SJSA1 (cell line): ENCODE results near the gene SH3PXD2B. TPM values are rescaled to one million over a fixed set of nuclear protein-coding genes. Genes with fewer than 3 reads are reported as not detected.
A peak's percentile ranks its signal among the peaks of the same experiment; 100 is the strongest.
"Not testable (repeated sequence)": the region's sequence is repeated elsewhere in the genome, so short reads cannot be mapped to it uniquely, and the experiment has no call there.

Experiments
- DNase-seq, 2 experiments: peaks; one replicate each; pipeline ENCODE4 v3.0.0-alpha.2; 2015 to 2020; ENCODE audit warnings: low spot score in 2 of 2, low read depth in 1 of 2
- H3K27ac ChIP-seq: fragments of 250-450 bp; sonication (Bioruptor Pico); 2 replicates; pipeline ENCODE4 v1.5.1; 2020; ENCODE audit warnings: mild to moderate bottlenecking, moderate library complexity
- H3K27me3 ChIP-seq: fragments of 250-450 bp; sonication (Bioruptor Pico); replicated peaks from 2 replicates; pipeline ENCODE4 v1.5.1; 2020; ENCODE audit warnings: mild to moderate bottlenecking, moderate library complexity
- H3K36me3 ChIP-seq: fragments of 250-450 bp; sonication (Bioruptor Pico); 2 replicates; pipeline ENCODE4 v1.5.1; 2020; ENCODE audit warnings: mild to moderate bottlenecking
- H3K4me1 ChIP-seq: fragments of 250-450 bp; sonication (Bioruptor Pico); replicated peaks from 2 replicates; pipeline ENCODE4 v1.6.1; 2021; ENCODE audit warnings: mild to moderate bottlenecking
- H3K4me3 ChIP-seq: fragments of 250-450 bp; sonication (Bioruptor Pico); 2 replicates; pipeline ENCODE4 v1.5.1; 2020; ENCODE audit warnings: mild to moderate bottlenecking
- H3K9me3 ChIP-seq: fragments of 250-450 bp; sonication (Bioruptor Pico); replicated peaks from 2 replicates; pipeline ENCODE4 v1.5.1; 2020; ENCODE audit warnings: mild to moderate bottlenecking
- total RNA-seq: library from RNA; depleted of rRNA; stranded (reverse); fragments of >200 nt; shearing (Covaris generic); gene quantifications from 2 replicates; pipeline ENCODE4 v1.2.3, GENCODE V29; 2014

The SH3PXD2B gene
- total RNA-seq, 1 experiment from 2014 or later: 32.3 TPM

DNA sequence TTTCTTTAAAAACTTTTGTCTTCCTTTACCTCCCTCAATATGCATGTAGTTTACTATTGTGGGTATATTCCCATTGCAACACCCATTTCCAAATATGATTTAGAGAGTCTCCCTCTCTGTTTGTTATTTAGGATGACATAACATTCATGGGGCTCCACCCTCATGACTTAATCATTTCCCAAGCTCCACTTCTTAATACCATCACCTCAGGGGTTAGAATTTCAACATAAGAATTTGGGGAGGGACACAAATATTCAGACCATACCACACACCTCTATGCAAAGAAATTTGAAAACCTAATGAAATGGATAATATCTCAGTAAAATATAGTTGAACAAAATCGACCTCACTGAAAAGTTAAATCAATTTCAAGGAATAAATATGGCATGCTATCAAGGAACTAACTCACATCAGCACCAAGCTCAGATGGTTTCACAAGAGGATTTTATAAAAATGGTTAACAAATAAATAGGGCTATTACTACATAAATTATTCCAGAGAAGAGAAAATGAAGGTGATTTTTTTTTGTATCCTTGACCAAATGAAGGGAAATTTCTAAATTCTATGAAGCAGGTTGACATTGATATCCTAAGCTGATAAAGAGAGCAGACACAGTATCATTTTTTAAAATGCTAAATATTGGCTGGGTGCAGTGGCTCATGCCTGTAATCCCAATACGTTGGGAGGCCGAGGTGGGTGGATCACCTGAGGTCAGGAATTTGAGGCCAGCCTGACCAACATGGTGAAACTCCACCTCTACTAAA is 150.6 kb downstream of the SH3PXD2B start:
- Histone ChIP-seq H3K4me3 (no peak overlapping the region), H3K27me3 (no peaks in the 10 kb centered on the region), H3K4me1 (0 out of 2 replicates have a peak, but pooled peaks cover 4% of the 10 kb centered on the region), H3K9me3 (no peaks in the 10 kb centered on the region), H3K36me3 (no peaks in the 10 kb centered on the region), H3K27ac (no peak overlapping the region)
- no peak for DNase-seq

DNA sequence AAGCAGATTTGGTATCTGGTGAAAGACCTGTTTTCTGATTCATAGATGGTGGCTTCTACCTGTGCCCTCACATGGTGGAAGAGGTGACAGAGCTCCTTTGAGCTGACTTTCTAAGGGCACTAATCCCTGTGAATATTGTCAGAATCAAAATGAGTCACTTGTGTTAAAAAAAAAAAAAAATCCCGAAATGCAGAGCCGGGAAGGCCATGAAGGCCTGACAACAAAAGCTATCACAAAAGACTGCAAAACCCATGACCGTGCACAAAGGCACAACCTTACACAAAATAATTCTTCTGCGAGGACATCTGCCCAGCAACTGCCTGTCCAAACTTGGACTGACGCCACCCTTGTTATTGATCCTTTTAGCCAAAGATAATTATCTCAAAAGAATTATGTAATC is 151.2 kb downstream of the SH3PXD2B start:
- Histone ChIP-seq H3K27me3 (no peaks in the 10 kb centered on the region), H3K27ac (no peak overlapping the region), H3K4me1 (0 out of 2 replicates have a peak, but pooled peaks cover 4% of the 10 kb centered on the region), H3K36me3 (no peaks in the 10 kb centered on the region), H3K9me3 (no peaks in the 10 kb centered on the region), H3K4me3 (no peak overlapping the region)
- no peak for DNase-seq

DNA sequence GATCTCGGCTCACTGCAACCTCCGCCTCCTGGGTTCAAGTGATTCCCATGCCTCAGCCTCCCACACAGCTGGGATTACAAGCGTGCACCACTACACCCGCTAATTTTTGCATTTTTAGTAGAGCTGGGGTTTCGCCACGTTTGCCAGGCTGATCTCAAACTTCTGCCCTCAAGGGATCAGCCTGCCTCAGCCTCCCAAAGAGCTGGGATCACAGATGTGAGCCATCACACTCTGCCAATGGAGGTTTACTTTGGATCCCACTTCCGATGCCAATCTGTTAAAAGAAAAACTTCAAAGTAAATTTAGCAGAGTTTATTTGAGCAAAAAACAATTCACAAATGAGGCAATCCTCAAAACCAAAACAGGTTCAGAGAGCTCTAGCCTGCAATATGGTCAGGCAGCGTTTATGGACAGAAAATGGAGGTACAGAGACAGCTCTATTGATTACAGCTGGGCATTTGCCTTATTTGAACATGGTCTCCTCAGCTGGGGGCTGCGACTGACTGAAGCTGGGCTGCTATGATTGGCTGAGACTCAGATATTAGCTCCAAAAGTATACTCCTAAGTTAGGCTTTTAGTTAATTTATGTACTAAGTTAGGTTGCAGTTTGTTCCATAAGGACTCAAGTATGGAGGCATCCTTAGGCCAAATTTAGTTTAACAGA is 152.1 kb downstream of the SH3PXD2B start:
- 0 out of 2 replicates have a peak, but pooled peaks cover 4% of the 10 kb centered on the region for H3K4me1 ChIP-seq
- peak in 1 of 2 experiments; percentile 19 for DNase-seq

DNA sequence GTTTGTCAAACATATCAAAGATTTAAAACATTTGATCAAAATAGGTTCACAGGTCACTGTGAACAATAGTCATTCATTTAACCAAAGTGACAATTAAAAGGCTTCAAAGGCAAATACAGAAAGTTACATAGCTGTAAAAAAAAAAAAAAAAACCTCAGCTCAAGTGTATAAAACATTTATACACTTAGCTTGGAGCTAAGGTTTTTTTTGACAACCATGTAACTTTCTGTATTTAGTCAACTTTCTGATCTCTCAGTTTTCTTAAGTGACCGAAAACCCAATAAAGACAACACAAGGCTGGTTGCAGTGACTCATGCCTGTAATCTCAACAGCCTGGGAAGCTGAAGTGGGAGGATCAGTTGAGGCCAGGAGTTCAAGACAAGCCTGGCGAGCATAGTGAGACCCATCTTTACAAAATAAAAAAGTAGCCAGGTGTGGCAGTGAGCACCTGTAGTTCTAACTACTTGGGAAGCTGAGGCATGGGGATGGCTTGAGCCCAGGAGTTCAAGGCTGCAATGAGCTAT is 154.3 kb downstream of the SH3PXD2B start:
- no peaks in the 10 kb centered on the region for H3K36me3 ChIP-seq
- DNase-seq: peak; percentile 53 to 55
- no peak overlapping the region for H3K4me3 ChIP-seq
- no peak overlapping the region for H3K27ac ChIP-seq
- no peaks in the 10 kb centered on the region for H3K9me3 ChIP-seq
- 0 out of 2 replicates have a peak, but pooled peaks cover 4% of the 10 kb centered on the region for H3K4me1 ChIP-seq
- no peaks in the 10 kb centered on the region for H3K27me3 ChIP-seq

More for the DNA sequence above, 152.1 kb downstream of the SH3PXD2B start:
- H3K27me3 ChIP-seq: no peaks in the 10 kb centered on the region
- H3K27ac ChIP-seq: no peak overlapping the region
- H3K9me3 ChIP-seq: no peaks in the 10 kb centered on the region
- H3K36me3 ChIP-seq: no peaks in the 10 kb centered on the region
- H3K4me3 ChIP-seq: no peak overlapping the region

DNA sequence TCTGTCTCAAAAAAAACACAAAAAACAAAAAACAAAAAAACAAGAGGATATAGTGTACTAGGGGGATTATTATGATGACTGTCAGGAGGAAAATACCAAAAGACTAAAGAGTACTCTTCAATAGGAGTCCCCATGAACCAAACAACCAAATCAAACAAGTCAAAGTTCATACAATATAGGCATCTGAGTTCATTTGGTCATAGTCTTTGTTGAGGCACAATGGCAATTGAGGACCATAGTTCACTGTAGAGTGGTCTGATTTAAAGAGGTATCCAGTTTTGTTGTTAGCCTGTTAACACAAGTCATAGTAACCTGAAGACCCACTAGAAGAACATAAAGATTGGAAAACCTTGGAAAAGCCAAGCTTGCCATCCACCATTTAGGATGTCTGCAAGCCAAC is 159.5 kb downstream of the SH3PXD2B start:
- no peak overlapping the region for H3K4me3 ChIP-seq
- no peaks in the 10 kb centered on the region for H3K36me3 ChIP-seq
- no peak overlapping the region for H3K27ac ChIP-seq
- DNase-seq: no peak
- no peaks in the 10 kb centered on the region for H3K9me3 ChIP-seq
- no peaks in the 10 kb centered on the region for H3K27me3 ChIP-seq
- peaks cover 5% of the 10 kb centered on the region for H3K4me1 ChIP-seq

DNA sequence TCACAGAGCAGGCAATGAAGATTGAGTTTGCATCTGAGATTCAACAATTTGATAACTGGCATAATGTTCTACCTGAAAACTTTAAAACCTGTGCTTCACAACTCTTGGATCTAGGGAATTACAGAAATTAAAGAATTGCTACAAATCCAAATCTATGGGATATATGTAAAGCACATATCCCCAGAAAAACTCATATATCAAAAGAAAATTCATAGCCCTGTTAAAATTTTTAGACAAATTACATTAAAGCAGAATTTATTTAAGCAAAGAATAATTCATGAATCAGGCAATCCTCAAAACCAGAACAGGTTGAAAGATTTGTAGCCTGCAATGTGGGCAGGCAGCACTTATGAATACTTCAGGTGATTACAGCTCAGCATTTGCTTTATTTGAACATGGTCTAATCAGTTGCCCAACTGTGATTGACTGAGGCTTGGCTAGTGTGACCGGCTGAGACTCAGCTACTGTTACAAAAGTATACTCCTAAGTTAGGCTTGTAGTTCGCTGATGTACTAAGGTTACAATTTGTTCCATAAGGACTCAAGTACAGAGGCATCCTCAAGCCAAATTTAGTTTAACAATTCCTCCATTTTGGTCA is 160.5 kb downstream of the SH3PXD2B start:
- H3K27me3 ChIP-seq: no peaks in the 10 kb centered on the region
- no peak overlapping the region for H3K4me3 ChIP-seq
- peaks cover 7% of the 10 kb centered on the region for H3K4me1 ChIP-seq
- H3K36me3 ChIP-seq: no peaks in the 10 kb centered on the region
- no peak overlapping the region for H3K27ac ChIP-seq
- peak in 1 of 2 experiments; percentile 16 for DNase-seq
- H3K9me3 ChIP-seq: no peaks in the 10 kb centered on the region

DNA sequence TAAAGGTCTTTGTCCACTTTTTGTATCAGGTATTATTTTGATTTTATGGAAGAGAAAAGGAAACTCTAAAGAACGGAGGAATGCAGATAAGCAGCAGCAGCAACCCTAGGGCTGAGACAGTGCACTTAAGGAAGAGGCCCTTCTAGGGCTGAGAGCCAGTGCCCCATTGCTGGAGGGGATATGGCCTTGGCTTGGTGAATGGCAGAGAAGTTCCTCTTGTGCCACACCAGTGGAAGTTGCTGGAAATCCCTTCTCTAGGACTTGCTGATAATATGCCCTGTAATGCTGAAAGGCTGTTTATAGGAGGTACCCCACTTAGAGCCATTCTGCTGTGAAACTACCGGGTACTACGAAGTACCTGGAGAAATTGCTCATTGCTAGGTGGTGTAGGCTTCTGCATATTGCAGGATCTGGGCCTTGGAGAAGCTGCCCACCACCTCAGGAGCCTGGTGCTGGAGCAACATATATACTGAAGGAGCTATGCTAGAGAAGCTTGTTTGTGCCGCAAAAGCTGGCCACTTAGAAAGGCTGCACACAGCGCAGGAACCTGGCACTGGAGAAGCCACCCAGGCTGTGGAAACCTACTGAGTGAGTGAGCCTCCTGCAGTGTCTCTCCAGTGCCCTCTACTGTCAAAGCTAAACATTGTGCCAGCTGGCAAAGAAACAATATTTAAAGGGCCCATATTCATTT is 161.1 kb downstream of the SH3PXD2B start:
- Histone ChIP-seq H3K27me3 (no peaks in the 10 kb centered on the region), H3K9me3 (no peaks in the 10 kb centered on the region), H3K27ac (no peak overlapping the region), H3K4me1 (peaks cover 11% of the 10 kb centered on the region), H3K4me3 (no peak overlapping the region), H3K36me3 (no peaks in the 10 kb centered on the region)
- peak; percentile 69 to 84 for DNase-seq

DNA sequence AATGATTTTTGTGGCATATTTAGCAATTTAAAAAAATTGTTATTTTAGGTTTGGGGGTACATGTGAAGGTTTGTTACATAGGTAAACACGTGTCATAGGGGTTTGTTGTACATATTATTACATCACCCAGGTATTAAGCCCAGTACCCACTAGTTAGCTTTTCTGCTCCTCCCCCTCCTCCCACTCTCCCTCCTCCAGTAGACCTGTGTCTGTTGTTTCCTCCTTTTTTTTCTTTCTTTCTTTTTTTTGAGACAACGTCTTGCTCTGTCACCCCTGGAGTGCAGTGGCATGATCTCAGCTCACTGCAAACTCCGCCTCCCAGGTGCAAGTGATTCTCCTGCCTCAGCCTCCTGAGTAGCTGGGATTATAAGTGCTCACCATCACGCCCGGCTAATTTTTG is 162.5 kb downstream of the SH3PXD2B start:
- not testable (repeated sequence) for H3K4me3 ChIP-seq, H3K27me3 ChIP-seq, H3K9me3 ChIP-seq, H3K27ac ChIP-seq, H3K36me3 ChIP-seq
- peaks cover 11% of the 10 kb centered on the region for H3K4me1 ChIP-seq
- DNase-seq: peak in 1 of 2 experiments; percentile 30

DNA sequence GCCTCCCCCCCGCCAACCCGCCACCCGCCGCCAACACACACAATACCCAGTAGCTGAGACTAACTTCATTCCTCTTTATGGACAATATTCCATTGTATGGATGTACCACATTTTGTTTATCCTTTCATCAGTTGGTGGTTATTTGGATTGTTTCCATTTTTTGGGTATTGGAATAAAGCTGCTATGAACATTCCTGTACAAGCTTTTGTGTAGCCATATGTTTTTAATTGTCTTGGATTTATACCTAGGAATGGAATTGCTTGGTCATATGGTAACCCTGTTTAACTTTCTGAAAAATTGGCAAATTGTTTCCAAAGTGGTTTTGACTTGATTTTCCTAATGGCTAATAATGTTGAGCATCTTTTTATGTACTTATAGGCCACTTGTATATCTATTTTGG is 165.9 kb downstream of the SH3PXD2B start:
- Histone ChIP-seq H3K27ac (no peak overlapping the region), H3K9me3 (0 out of 2 replicates have a peak, but pooled peaks cover under 1% of the 10 kb centered on the region), H3K4me1 (peaks cover 24% of the 10 kb centered on the region), H3K36me3 (peaks cover 1% of the 10 kb centered on the region), H3K4me3 (no peak overlapping the region), H3K27me3 (no peaks in the 10 kb centered on the region)
- peak in 1 of 2 experiments; percentile 57 for DNase-seq

DNA sequence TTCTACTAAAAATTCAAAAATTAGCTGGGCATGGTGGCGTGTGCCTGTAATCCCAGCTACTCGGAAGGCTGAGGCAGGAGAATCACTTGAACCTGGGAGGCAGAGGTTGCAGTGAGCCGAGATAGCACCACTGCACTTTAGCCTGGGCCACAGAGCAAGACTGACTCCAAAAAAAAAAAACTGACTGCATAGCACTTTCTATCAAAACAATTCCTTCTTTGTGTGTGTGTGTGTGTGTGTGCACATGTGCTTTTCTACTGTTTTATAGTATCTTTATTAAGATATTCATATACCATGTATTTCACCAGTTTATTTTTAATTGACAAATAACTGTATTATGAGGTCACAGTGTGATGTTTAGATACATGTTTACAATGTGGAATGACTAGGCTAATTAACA is 167.2 kb downstream of the SH3PXD2B start:
- H3K27me3 ChIP-seq, H3K27ac ChIP-seq, DNase-seq, H3K36me3 ChIP-seq, H3K9me3 ChIP-seq, H3K4me3 ChIP-seq: not testable (repeated sequence)
- H3K4me1 ChIP-seq: peaks cover 24% of the 10 kb centered on the region

DNA sequence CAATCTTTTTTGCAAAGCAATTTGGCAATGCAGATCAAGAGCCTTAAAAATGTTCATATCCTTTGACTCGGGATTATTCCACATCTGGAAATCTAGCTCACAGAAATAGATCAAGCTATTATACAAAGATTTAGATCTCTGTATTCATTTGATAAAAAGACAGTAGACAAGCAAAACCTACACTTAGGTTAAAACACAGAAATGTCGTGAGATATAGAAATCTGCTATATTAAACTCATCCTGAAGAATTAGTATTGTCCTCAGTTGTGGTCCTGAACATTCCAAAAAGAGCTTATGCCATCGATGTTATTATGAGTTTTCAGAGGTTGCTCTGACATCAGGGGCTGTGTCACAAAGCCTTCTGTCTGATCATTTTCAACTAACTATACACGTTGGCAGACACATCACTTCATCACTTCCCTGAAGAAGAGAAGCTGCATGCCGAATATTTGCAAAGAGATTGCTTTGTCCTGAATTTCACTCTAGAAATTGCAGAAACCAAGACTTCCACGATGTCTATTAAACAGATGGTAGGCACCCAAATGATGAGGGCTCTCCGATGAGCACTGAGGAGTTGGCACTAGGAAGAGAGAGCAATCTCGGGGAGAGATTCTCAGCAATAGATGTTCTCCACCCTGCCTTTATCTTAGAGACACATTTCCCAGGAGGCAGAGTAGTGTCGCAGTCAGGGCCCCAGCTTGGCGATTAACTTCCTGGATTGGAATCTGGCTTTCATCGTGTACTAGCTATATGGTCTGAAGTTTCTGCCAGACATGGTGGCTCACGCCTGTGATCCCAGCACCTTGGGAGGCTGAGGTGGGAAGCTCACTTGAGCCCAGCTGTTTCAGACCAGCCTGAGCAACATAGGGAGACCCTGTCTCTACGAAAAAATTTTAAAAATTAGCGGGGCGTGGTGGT is 168.8 kb downstream of the SH3PXD2B start:
- H3K27me3 ChIP-seq: no peaks in the 10 kb centered on the region
- no peak overlapping the region for H3K27ac ChIP-seq
- DNase-seq: peak in 1 of 2 experiments; percentile 36
- H3K4me3 ChIP-seq: no peak overlapping the region
- H3K9me3 ChIP-seq: 0 out of 2 replicates have a peak, but pooled peaks cover 2% of the 10 kb centered on the region
- H3K4me1 ChIP-seq: peaks cover 40% of the 10 kb centered on the region
- H3K36me3 ChIP-seq: peaks cover 5% of the 10 kb centered on the region

DNA sequence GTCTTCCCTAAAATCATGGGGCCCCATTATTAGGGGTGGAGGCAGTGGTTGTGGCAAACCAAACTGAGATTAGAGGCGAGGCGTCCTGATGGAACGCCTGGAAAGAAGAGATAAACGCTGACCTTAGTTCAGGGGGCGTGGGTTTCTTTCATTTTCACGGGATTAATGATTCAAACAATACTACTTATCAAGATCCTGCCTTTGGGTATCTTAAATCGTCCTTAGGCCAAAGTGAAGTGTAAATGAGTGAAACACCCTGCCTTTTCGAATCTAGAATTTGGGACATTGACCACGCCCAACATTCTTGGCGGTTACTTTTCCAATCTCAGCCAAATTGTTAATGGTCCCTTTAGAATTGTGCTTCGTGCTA is 169.7 kb downstream of the SH3PXD2B start:
- Histone ChIP-seq H3K9me3 (0 out of 2 replicates have a peak, but pooled peaks cover 2% of the 10 kb centered on the region), H3K4me3 (peak overlapping the region; percentile 97), H3K36me3 (peaks cover 5% of the 10 kb centered on the region), H3K27me3 (no peaks in the 10 kb centered on the region), H3K27ac (peak overlapping the region; percentile 85), H3K4me1 (peaks cover 43% of the 10 kb centered on the region)
- DNase-seq: peak; percentile 44 to 69
